ENCODE data around the gene PROM1.

PROM1 gene

DNA sequence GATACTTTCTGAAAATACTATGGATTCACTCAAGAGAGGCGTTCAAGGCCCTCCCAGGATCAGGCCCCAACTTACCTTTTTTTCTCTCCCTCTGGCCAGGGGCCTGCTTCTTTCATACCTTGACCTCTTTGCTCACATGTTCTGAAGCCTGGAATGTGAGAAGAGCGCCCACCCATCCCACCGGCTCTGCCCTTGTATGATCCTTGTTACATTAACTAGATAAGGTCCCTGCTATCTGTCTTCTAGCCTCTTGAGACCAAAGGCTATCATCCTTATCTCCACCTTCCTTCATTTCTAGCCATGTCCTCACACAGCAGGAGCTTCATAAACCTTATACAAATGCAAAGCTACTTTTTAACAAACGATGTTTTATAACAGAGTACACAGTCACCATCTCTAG, 45.9 kb downstream of the PROM1 start:
- CTCF ChIA-PET: interaction anchor here (0.5 kb wide), 1 partner anchor 19 kb away, joined by 3 read pairs; no protein-coding TSS in a partner anchor
- TF ChIP-seq ELF4 (IDR thresholded peaks at IDR 0.05): no peak
- TF ChIP-seq, protein P1, sequence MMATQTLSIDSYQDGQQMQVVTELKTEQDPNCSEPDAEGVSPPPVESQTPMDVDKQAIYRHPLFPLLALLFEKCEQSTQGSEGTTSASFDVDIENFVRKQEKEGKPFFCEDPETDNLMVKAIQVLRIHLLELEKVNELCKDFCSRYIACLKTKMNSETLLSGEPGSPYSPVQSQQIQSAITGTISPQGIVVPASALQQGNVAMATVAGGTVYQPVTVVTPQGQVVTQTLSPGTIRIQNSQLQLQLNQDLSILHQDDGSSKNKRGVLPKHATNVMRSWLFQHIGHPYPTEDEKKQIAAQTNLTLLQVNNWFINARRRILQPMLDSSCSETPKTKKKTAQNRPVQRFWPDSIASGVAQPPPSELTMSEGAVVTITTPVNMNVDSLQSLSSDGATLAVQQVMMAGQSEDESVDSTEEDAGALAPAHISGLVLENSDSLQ (IDR thresholded peaks at IDR 0.05): no peak
- no peak for TF ChIP-seq BHLHE40 (IDR thresholded peaks at IDR 0.05; ENCODE audit: borderline replicate concordance)
- no peak for TF ChIP-seq FOXA1 (IDR thresholded peaks at IDR 0.05)
- no peak for TF ChIP-seq ZNF384 (IDR thresholded peaks at IDR 0.05)
- no peak for TF ChIP-seq FOXM1 (IDR thresholded peaks at IDR 0.05; ENCODE audit: borderline replicate concordance)
- no peak for TF ChIP-seq HDGF (IDR thresholded peaks at IDR 0.05; ENCODE audit: borderline replicate concordance)
- TF ChIP-seq CTBP1 (IDR thresholded peaks at IDR 0.05; ENCODE audit: borderline replicate concordance): no peak
- no peak for TF ChIP-seq ARNT (IDR thresholded peaks at IDR 0.05)
- no peak for DNase-seq (ENCODE audit: extremely low spot score)
- POLR2A ChIA-PET: no interaction called here

DNA sequence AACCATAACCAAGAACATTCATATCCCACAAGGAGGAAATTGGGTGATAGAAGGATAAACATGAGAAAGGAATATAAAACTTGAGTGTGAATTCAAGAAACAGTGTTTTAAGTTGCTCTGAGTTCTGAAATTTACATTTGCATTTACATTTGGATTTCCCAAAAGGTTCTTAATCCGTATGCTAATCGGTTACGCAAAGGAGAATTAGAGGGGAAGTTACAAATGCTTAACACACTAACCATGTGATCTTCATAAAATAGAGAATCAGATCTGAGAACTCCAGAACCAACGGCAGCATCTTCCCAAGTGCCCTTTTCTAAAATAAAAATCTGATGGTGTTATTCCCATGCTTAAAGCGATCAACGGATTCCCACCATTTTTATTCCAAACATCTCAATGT, 48.0 kb downstream of the PROM1 start:
- DNase-seq (ENCODE audit: extremely low spot score): no peak
- ChIA-PET POLR2A (no interaction called here), CTCF (no interaction called here)
- TF ChIP-seq HDGF (IDR thresholded peaks at IDR 0.05; ENCODE audit: borderline replicate concordance) (no peak), BHLHE40 (IDR thresholded peaks at IDR 0.05; ENCODE audit: borderline replicate concordance) (no peak), CTBP1 (IDR thresholded peaks at IDR 0.05; ENCODE audit: borderline replicate concordance) (no peak), TARDBP (IDR thresholded peaks at IDR 0.05) (no peak), LEF1 (IDR thresholded peaks at IDR 0.05; ENCODE audit: borderline replicate concordance) (no peak), NFRKB (IDR thresholded peaks at IDR 0.05) (no peak), SUZ12 (IDR thresholded peaks at IDR 0.05) (no peak), FOXM1 (IDR thresholded peaks at IDR 0.05; ENCODE audit: borderline replicate concordance) (no peak), ELF4 (IDR thresholded peaks at IDR 0.05) (no peak), FOXA1 (IDR thresholded peaks at IDR 0.05) (no peak), L3MBTL2 (conservative IDR thresholded peaks at IDR 0.05) (no peak), SP1 (IDR thresholded peaks at IDR 0.05) (no peak), ARNT (IDR thresholded peaks at IDR 0.05) (no peak)
- TF ChIP-seq, protein P1 (IDR thresholded peaks at IDR 0.05): no peak

DNA sequence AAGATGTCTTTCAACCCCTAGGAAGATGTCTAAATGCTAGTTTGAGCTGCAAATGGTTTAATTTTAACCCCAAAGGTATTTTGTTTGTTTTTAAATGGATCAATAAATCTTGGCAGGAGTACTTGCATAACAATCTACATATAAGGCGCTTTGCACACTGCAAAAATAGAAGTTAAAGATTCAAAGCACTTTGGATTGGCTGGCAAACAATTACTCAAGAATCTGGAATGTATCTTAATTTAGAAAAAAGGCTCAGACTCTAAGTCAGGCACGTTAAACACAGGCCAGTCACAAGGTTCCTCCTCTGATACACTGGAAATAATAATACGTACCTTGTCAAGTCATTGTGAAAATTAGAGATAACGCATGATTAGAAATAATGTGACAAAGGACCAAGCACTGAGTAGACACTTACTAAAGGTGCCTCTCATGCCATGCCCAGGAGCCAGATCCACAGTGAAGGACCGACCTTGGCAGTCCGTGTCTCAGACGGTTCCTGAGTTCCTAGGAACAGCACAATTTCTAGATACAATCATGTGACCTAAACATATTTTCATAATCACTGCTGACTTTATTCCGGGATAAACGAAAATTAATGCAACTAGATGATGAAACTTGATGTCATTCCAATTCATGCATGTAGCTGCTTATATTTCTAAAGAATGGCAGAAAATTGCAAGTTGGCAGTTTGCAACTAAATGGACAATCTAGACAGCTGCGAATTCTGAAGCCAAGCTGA, 49.6 kb downstream of the PROM1 start:
- no peak for DNase-seq (ENCODE audit: extremely low spot score)
- POLR2A ChIA-PET: no interaction called here
- no peak for TF ChIP-seq BHLHE40 (IDR thresholded peaks at IDR 0.05; ENCODE audit: borderline replicate concordance)
- TF ChIP-seq L3MBTL2 (conservative IDR thresholded peaks at IDR 0.05): no peak
- TF ChIP-seq NFRKB (IDR thresholded peaks at IDR 0.05): no peak
- no peak for TF ChIP-seq ZNF384 (IDR thresholded peaks at IDR 0.05)
- no peak for TF ChIP-seq ELF4 (IDR thresholded peaks at IDR 0.05)
- no peak for TF ChIP-seq LEF1 (IDR thresholded peaks at IDR 0.05; ENCODE audit: borderline replicate concordance)
- no peak for TF ChIP-seq SUZ12 (IDR thresholded peaks at IDR 0.05)
- TF ChIP-seq, protein P1 (IDR thresholded peaks at IDR 0.05): no peak
- TF ChIP-seq FOXK2 (IDR thresholded peaks at IDR 0.05): no peak
- TF ChIP-seq FOXM1 (IDR thresholded peaks at IDR 0.05; ENCODE audit: borderline replicate concordance): no peak
- TF ChIP-seq HDGF (IDR thresholded peaks at IDR 0.05; ENCODE audit: borderline replicate concordance): no peak
- TF ChIP-seq ARNT (IDR thresholded peaks at IDR 0.05): no peak
- TF ChIP-seq CTBP1 (IDR thresholded peaks at IDR 0.05; ENCODE audit: borderline replicate concordance): no peak
- no peak for TF ChIP-seq TARDBP (IDR thresholded peaks at IDR 0.05)
- no peak for TF ChIP-seq FOXA1 (IDR thresholded peaks at IDR 0.05)
- TF ChIP-seq SP1 (IDR thresholded peaks at IDR 0.05): no peak
- CTCF ChIA-PET: interaction anchor here (0.6 to 0.7 kb wide), 2 partner anchors 109 to 231 kb away, joined by 4 to 5 read pairs; no protein-coding TSS in a partner anchor

DNA sequence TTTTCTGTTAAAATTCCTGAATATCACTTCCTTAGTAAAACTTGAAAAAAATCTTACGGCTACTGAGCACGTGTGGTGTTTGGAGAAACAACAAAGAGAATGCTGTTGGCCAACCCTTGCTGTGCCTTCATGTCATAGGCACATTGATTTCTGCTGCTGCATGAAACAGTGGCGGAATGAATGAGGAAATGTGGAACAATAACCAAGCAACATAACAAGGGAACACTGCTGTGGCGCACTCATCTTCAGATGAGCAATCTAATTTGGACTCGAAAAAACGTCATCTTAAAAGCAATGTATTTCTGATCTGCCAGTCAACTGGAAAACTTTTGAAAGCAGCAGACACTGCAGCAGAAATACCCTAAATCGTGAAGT, 51.4 kb downstream of the PROM1 start:
- ChIA-PET CTCF (no interaction called here), POLR2A (no interaction called here)
- no peak for DNase-seq (ENCODE audit: extremely low spot score)
- no peak for TF ChIP-seq FOXK2 (IDR thresholded peaks at IDR 0.05)
- no peak for TF ChIP-seq L3MBTL2 (conservative IDR thresholded peaks at IDR 0.05)
- no peak for TF ChIP-seq ELF4 (IDR thresholded peaks at IDR 0.05)
- no peak for TF ChIP-seq BHLHE40 (IDR thresholded peaks at IDR 0.05; ENCODE audit: borderline replicate concordance)
- TF ChIP-seq, protein P1 (IDR thresholded peaks at IDR 0.05): no peak
- no peak for TF ChIP-seq NFRKB (IDR thresholded peaks at IDR 0.05)
- no peak for TF ChIP-seq SP1 (IDR thresholded peaks at IDR 0.05)
- no peak for TF ChIP-seq ZNF384 (IDR thresholded peaks at IDR 0.05)
- TF ChIP-seq CTBP1 (IDR thresholded peaks at IDR 0.05; ENCODE audit: borderline replicate concordance): no peak
- no peak for TF ChIP-seq ARNT (IDR thresholded peaks at IDR 0.05)
- no peak for TF ChIP-seq HDGF (IDR thresholded peaks at IDR 0.05; ENCODE audit: borderline replicate concordance)
- TF ChIP-seq SUZ12 (IDR thresholded peaks at IDR 0.05): no peak
- TF ChIP-seq TARDBP (IDR thresholded peaks at IDR 0.05): no peak
- TF ChIP-seq FOXA1 (IDR thresholded peaks at IDR 0.05): no peak
- no peak for TF ChIP-seq LEF1 (IDR thresholded peaks at IDR 0.05; ENCODE audit: borderline replicate concordance)
